ENCODE measurements around the gene DHX32.
A peak's percentile ranks its signal among the peaks of the same experiment; 100 is the strongest.
"Not testable (repeated sequence)": the region's sequence is repeated elsewhere in the genome, so short reads cannot be mapped to it uniquely, and the experiment has no call there.

The DHX32 gene

DNA sequence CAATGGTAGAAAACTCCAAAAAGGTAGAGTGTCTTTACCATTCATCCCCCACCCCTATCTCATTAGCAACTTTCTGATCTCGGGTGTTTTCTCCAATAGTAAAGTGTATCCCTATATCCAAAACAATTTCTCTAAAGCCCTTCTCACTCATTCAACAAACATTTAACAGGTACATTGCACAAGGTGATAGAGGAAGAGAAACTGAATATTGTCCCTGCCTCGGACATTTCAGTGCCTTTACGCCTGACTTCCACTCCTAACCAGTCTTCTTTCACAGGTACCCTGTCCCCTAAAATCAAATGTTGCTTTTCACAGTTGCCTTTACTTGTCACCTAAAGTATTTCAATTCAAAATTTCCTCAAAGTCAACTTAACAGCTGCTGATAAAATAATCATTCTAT is 13.1 kb upstream of the DHX32 start:
- H3K4me3 ChIP-seq (replicated peaks; ENCODE audit: low read depth, low read length); DNase-seq (ENCODE audit: extremely low read depth, low read depth): not testable (repeated sequence)

DNA sequence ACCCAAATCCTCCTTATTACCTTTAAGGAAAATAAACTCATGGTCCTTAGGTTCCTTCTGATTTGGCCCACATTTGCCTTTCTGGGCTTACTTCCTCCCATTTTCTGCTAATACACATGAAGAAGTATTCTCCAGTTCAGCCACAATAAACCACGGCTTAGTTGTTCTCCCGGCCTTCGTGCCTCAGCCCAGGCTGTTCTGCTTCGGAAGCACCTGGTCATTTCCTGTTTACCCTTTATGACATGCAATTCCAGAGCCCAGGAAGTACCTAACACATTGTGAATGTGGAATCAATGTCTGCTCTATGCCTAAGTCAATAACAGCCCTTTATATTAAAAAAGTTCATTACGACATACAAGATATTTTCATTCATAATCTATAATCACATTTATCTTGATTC is 11.3 kb upstream of the DHX32 start:
- H3K4me3 ChIP-seq (replicated peaks; ENCODE audit: low read depth, low read length); DNase-seq (ENCODE audit: extremely low read depth, low read depth): not testable (repeated sequence)

DNA sequence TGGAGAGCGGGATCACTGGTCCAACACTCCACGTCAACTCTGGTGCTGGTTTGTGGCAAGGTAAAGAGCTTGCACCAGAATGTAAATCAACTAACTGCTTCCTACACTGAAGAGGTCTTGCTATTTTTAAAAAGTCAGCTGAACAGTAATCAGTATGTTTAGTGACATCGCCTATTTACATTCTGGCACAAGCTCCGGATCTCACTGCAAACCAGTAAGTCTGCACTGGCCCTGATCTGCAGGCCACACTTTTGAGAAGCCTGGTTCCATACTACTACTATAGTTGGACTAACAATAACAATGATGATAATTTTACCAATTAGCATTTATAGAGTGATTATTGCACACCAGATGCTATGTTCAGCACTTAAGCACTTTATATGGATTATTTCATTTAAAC is 8.3 kb upstream of the DHX32 start:
- not testable (repeated sequence) for DNase-seq (ENCODE audit: extremely low read depth, low read depth)

DNA sequence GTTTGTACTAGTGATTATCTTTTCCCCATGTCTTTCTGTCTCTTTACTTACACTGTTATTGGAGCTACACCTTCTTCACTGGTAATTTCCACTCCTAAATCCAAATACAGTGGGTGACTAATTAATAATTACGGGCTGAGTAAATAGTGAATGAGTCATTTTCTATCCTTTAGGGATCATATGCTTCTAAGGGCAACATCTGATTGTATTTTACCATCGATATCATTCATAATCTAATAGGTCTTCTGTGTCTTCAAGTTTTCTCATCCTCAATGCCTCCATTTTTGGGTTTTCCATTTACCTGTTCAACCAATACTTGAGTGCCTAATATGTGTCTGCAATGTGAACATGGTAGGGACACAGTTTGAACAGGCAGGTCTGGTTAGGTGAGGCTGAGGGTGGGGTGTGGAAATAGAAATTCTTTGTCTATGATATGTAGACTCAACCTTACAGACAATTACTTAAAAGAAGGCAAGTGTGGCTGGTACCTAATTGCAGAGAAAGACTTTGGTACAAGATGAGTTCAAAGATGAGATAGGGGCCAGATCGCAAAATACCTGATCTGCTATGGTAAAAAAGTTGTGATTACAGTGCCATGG is 5.9 kb upstream of the DHX32 start:
- no peak for DNase-seq (ENCODE audit: extremely low read depth, low read depth)
- H3K4me3 ChIP-seq (replicated peaks; ENCODE audit: low read depth, low read length): no peak overlapping the region
- TF ChIP-seq, protein P1, sequence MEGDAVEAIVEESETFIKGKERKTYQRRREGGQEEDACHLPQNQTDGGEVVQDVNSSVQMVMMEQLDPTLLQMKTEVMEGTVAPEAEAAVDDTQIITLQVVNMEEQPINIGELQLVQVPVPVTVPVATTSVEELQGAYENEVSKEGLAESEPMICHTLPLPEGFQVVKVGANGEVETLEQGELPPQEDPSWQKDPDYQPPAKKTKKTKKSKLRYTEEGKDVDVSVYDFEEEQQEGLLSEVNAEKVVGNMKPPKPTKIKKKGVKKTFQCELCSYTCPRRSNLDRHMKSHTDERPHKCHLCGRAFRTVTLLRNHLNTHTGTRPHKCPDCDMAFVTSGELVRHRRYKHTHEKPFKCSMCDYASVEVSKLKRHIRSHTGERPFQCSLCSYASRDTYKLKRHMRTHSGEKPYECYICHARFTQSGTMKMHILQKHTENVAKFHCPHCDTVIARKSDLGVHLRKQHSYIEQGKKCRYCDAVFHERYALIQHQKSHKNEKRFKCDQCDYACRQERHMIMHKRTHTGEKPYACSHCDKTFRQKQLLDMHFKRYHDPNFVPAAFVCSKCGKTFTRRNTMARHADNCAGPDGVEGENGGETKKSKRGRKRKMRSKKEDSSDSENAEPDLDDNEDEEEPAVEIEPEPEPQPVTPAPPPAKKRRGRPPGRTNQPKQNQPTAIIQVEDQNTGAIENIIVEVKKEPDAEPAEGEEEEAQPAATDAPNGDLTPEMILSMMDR (IDR thresholded peaks at IDR 0.05; ENCODE audit: low read depth, low read length, missing control alignments): no peak

More for the DNA sequence above, 8.3 kb upstream of the DHX32 start:
- H3K4me3 ChIP-seq (replicated peaks; ENCODE audit: low read depth, low read length): not testable (repeated sequence)

DNA sequence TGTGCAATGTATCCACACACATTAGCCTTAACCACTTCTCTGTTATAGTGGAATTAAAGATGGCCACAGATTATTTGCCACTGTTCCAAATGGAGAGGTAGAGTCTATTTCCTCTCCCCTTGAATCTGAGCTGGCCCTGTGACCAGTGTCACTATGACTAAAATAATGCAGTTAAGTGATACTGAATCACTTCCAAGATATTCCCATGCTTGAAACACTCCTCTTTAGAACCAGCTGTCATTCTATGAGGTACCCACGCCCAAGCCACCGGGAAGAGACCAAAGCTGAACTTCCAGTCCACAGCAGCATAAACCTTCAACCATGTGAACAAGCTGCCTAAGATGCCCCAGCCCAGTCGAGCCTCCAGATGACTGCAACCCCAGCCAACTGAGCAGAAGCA is 2.1 kb upstream of the DHX32 start:
- H3K4me3 ChIP-seq (replicated peaks; ENCODE audit: low read depth, low read length): no peak overlapping the region
- TF ChIP-seq, protein P1 (IDR thresholded peaks at IDR 0.05; ENCODE audit: low read depth, low read length, missing control alignments): no peak
- no peak for DNase-seq (ENCODE audit: extremely low read depth, low read depth)

DNA sequence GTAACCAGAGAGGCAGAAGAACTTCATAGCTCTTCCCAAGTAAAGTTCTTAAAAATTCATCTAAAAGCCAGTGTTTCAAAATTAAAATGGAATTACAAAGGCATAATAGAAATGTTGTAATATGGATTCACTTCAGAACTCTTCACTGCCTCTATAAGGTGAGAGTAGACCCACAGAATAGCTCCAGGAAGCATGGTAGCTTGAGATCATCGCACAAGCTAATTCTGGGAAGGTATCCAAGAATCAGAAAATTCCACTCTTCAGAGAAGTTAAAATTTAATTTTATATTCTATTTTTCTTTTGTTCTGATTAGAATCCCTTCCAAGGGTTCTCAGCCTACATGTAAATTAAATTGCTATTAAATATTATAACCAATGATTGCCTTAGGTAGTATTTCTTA is 1.5 kb upstream of the DHX32 start:
- TF ChIP-seq, protein P1 (IDR thresholded peaks at IDR 0.05; ENCODE audit: low read depth, low read length, missing control alignments): no peak
- no peak overlapping the region for H3K4me3 ChIP-seq (replicated peaks; ENCODE audit: low read depth, low read length)

DNA sequence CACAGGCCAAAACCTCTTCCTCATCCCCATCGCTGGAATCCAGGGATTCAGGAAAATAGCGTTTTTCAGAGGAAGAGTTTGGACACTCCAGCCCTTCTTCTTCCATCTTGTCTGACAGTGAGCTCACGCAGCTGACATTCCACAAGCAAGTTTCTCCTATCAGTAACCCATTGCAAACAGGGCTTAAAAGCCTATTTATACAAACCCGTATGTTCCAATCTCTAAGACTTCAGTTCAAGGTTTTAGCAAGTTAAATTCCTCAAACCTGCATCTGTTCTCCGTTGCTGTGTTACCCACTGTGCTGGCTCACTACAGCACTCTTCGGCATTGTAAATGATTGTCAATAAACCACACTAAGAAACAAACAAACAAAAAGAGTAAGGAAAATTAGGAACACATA is 373 bp downstream of the DHX32 start:
- DNase-seq (ENCODE audit: extremely low read depth, low read depth): no peak
- H3K4me3 ChIP-seq (replicated peaks; ENCODE audit: low read depth, low read length): no peak overlapping the region
- TF ChIP-seq, protein P1 (IDR thresholded peaks at IDR 0.05; ENCODE audit: low read depth, low read length, missing control alignments): no peak

More for the DNA sequence above, 1.5 kb upstream of the DHX32 start:
- no peak for DNase-seq (ENCODE audit: extremely low read depth, low read depth)

DNA sequence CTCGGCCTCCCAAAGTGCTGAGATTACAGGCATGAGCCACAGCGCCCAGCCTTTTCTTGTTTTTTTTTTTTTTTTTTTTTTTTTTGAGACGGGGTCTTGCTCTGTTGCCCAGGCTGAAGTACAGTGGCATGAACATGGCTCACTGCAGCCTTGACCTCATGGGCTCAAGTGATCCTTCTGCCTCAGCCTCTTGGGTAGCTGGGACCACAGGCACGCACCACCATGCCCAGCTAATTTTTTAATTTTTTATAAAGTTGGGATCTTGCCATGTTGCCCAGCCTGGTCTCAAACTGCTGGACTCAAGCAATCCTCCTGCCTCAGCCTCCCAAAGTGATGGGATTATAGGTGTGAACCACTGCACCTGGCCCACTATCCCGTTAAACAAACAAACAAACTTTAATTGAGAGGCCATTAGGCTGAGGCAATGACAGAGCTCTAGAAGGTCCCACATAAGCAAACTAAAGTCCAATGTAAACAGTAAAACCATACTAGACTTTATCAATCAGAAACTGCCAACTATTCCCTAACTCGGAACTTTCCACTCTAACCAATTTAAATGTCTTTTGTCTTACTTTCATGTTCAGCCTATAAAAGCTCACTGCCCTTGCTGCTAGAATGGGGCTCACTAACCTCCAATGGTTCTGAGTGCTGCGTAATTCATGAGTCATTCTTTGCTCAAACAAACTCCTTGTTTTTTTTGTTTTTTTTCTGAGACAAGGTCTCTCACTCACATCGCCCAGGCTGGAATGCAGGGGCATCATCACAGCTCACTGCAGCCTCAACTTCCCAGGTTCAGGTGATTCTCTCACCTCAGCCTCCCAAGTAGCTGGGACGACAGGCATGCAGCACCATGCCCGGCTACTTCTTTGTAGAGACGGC is 1.9 kb downstream of the DHX32 start:
- no peak overlapping the region for H3K4me3 ChIP-seq (replicated peaks; ENCODE audit: low read depth, low read length)
- DNase-seq (ENCODE audit: extremely low read depth, low read depth): peak; percentile 53
- TF ChIP-seq, protein P1 (IDR thresholded peaks at IDR 0.05; ENCODE audit: low read depth, low read length, missing control alignments): no peak

Measured in HFF-Myc (cell line).